ENCODE data around the gene SH3PXD2B. TPM values are rescaled to one million over a fixed set of nuclear protein-coding genes. Genes with fewer than 3 reads are reported as not detected.
A peak's percentile ranks its signal among the peaks of the same experiment; 100 is the strongest.

SH3PXD2B gene
- total RNA-seq, 2 experiments from 2014 or later, result 0.60 to 0.95 TPM

DNA sequence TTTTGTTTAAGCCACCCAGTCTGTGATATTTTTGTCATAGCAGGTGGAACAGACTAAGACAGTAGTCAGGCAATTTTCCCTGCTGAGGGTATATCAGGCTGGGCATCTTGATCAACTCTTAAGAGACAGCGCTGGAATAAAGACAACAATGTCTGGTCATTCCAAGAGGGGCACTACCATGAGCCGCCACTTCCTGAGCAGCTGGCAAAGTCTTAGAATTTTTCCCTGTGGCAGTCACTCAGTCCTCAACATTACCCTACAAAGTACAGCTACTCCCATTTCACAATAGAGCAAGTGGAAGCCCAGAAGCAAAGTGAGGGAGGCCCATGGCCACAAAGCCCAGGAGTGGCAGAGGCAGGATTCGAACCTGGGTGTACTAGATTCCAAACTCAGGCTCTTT, 74.8 kb downstream of the SH3PXD2B start:
- ATAC-seq (ENCODE audit: poor library complexity) (no peak), DNase-seq (no peak)
- no peaks in the 10 kb centered on the region for H3K27me3 Mint-ChIP-seq
- Histone ChIP-seq H3K4me3 (ENCODE audit: low read length) (no peak overlapping the region), H3K27me3 (ENCODE audit: control insufficient read depth in 1 of 2, insufficient read depth in 2 of 2, low read length in 2 of 2) (no peaks in the 10 kb centered on the region), H3K27ac (ENCODE audit: low read depth in 1 of 2, low read length in 2 of 2) (no peak overlapping the region), H3K9me3 (ENCODE audit: control insufficient read depth in 1 of 2, insufficient read depth in 1 of 2, low read length in 2 of 2) (no peaks in the 10 kb centered on the region), H3K36me3 (ENCODE audit: insufficient read depth, low read length) (no peaks in the 10 kb centered on the region), H3K4me1 (ENCODE audit: insufficient read depth, low read length) (no peaks in the 10 kb centered on the region)
- H3K36me3 Mint-ChIP-seq (ENCODE audit: low read depth), result no peaks in the 10 kb centered on the region
- H3K4me1 Mint-ChIP-seq (ENCODE audit: low read depth), result no peaks in the 10 kb centered on the region
- H3K27ac Mint-ChIP-seq, result no peak overlapping the region
- TF ChIP-seq, protein P1, sequence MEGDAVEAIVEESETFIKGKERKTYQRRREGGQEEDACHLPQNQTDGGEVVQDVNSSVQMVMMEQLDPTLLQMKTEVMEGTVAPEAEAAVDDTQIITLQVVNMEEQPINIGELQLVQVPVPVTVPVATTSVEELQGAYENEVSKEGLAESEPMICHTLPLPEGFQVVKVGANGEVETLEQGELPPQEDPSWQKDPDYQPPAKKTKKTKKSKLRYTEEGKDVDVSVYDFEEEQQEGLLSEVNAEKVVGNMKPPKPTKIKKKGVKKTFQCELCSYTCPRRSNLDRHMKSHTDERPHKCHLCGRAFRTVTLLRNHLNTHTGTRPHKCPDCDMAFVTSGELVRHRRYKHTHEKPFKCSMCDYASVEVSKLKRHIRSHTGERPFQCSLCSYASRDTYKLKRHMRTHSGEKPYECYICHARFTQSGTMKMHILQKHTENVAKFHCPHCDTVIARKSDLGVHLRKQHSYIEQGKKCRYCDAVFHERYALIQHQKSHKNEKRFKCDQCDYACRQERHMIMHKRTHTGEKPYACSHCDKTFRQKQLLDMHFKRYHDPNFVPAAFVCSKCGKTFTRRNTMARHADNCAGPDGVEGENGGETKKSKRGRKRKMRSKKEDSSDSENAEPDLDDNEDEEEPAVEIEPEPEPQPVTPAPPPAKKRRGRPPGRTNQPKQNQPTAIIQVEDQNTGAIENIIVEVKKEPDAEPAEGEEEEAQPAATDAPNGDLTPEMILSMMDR (IDR thresholded peaks at IDR 0.05), result no peak
- H3K9me3 Mint-ChIP-seq, result no peaks in the 10 kb centered on the region
- POLR2A ChIA-PET, result no interaction called here
- CTCF ChIA-PET, result no interaction called here
- no peak overlapping the region for H3K4me3 Mint-ChIP-seq
- intact Hi-C loops (cut with DNase I, micrococcal nuclease), result no loop called here

DNA sequence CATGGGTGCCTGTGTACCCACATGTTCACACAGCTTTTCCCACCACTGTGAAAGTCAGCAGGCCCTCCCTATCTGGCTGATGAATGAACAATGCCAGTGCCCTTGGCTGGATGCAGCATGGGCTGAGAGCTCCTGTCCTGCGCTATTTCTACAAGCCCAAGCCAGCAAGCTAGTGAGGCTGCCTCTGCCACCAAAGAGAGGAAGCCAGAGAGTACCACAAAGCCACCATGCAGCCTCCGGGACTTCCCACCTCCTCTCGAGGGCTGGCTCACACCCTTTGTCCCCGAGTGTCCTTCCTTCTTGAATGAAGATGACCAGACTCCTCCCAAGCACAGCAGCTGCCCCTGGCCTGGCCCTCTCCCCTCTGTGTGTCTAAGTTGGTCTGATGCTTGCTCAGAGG, 76.5 kb downstream of the SH3PXD2B start:
- Histone ChIP-seq H3K27me3 (ENCODE audit: control insufficient read depth in 1 of 2, insufficient read depth in 2 of 2, low read length in 2 of 2) (no peaks in the 10 kb centered on the region), H3K36me3 (ENCODE audit: insufficient read depth, low read length) (no peaks in the 10 kb centered on the region), H3K27ac (ENCODE audit: low read depth in 1 of 2, low read length in 2 of 2) (no peak overlapping the region), H3K4me3 (ENCODE audit: low read length) (no peak overlapping the region), H3K4me1 (ENCODE audit: insufficient read depth, low read length) (no peaks in the 10 kb centered on the region), H3K9me3 (ENCODE audit: control insufficient read depth in 1 of 2, insufficient read depth in 1 of 2, low read length in 2 of 2) (peaks cover 0 to 3% of the 10 kb centered on the region in 2 experiments)
- no peak overlapping the region for H3K4me3 Mint-ChIP-seq
- no peaks in the 10 kb centered on the region for H3K36me3 Mint-ChIP-seq (ENCODE audit: low read depth)
- H3K9me3 Mint-ChIP-seq, result no peaks in the 10 kb centered on the region
- H3K4me1 Mint-ChIP-seq (ENCODE audit: low read depth), result no peaks in the 10 kb centered on the region
- DNase-seq (peak in 2 of 14 experiments; percentile 15 to 30), ATAC-seq (ENCODE audit: poor library complexity) (no peak)
- no peak overlapping the region for H3K27ac Mint-ChIP-seq
- ChIA-PET CTCF (no interaction called here), POLR2A (no interaction called here)
- intact Hi-C loops (cut with DNase I, micrococcal nuclease), result no loop called here
- H3K27me3 Mint-ChIP-seq, result no peaks in the 10 kb centered on the region
- TF ChIP-seq, protein P1 (IDR thresholded peaks at IDR 0.05), result no peak

DNA sequence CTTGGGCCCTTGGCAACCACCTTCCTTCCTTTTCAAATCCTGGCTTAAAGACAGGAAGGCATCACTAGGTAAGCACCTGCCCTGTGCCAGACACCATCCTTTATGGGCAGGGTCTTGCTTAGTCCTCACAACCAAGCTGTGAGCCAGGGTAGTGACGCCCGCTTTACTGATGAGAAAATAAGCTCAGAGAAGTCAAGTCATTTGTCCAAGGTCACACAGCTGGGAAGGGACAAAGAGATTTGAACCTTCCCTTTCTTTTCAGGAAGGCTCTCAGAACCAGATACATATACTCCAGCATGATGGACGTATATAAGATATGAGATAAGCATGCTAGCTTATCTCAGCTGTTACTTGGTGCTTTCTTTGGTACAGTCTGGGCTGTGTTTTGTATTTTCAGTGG, 76.9 kb downstream of the SH3PXD2B start:
- H3K4me1 Mint-ChIP-seq (ENCODE audit: low read depth), result no peaks in the 10 kb centered on the region
- H3K36me3 Mint-ChIP-seq (ENCODE audit: low read depth), result no peaks in the 10 kb centered on the region
- Histone ChIP-seq H3K27ac (ENCODE audit: low read depth in 1 of 2, low read length in 2 of 2) (no peak overlapping the region), H3K4me3 (ENCODE audit: low read length) (no peak overlapping the region), H3K4me1 (ENCODE audit: insufficient read depth, low read length) (no peaks in the 10 kb centered on the region), H3K36me3 (ENCODE audit: insufficient read depth, low read length) (no peaks in the 10 kb centered on the region), H3K9me3 (ENCODE audit: control insufficient read depth in 1 of 2, insufficient read depth in 1 of 2, low read length in 2 of 2) (peaks cover 0 to 3% of the 10 kb centered on the region in 2 experiments), H3K27me3 (ENCODE audit: control insufficient read depth in 1 of 2, insufficient read depth in 2 of 2, low read length in 2 of 2) (no peaks in the 10 kb centered on the region)
- ATAC-seq (ENCODE audit: poor library complexity), result no peak
- POLR2A ChIA-PET, result no interaction called here
- no peak overlapping the region for H3K4me3 Mint-ChIP-seq
- TF ChIP-seq, protein P1 (IDR thresholded peaks at IDR 0.05), result no peak
- no peak for DNase-seq
- intact Hi-C loops (cut with DNase I, micrococcal nuclease), result no loop called here
- H3K9me3 Mint-ChIP-seq, result no peaks in the 10 kb centered on the region
- H3K27me3 Mint-ChIP-seq, result no peaks in the 10 kb centered on the region
- CTCF ChIA-PET, result no interaction called here
- H3K27ac Mint-ChIP-seq, result no peak overlapping the region

Data from CD4-positive, alpha-beta T cell (primary cell).